KMS-11 (cell line): ENCODE results near the gene KCNH3.

Source experiments
- H2AFZ ChIP-seq: fragments of 200-600 bp; sonication (generic); 2 replicates; pipeline ENCODE4 v1.6.1; 2016; ENCODE audit warnings: antibody characterized with exemption, mixed run types, low read depth
- H3K27ac ChIP-seq: fragments of 200-600 bp; sonication (generic); 2 replicates; pipeline ENCODE4 v1.6.1; 2016; ENCODE audit warnings: mild to moderate bottlenecking, mixed run types
- H3K27me3 ChIP-seq: fragments of 200-600 bp; sonication (generic); 2 replicates; pipeline ENCODE4 v1.6.1; 2017; ENCODE audit warnings: mild to moderate bottlenecking, low read depth, mixed run types, moderate library complexity; ENCODE audit not compliant: insufficient read depth
- H3K36me3 ChIP-seq: fragments of 200-600 bp; sonication (generic); 2 replicates; pipeline ENCODE4 v1.6.1; 2017; ENCODE audit warnings: mild to moderate bottlenecking, mixed run types; ENCODE audit not compliant: insufficient read depth
- H3K4me1 ChIP-seq: fragments of 200-600 bp; sonication (generic); 2 replicates; pipeline ENCODE4 v1.6.1; 2016; ENCODE audit warnings: mild to moderate bottlenecking, low read depth, mixed run types; ENCODE audit not compliant: poor library complexity, severe bottlenecking
- H3K4me2 ChIP-seq: fragments of 200-600 bp; sonication (generic); 2 replicates; pipeline ENCODE4 v1.7.0; 2016; ENCODE audit warnings: mild to moderate bottlenecking, mixed run types
- H3K4me3 ChIP-seq: fragments of 200-600 bp; sonication (generic); IDR thresholded peaks from 2 replicates; pipeline ENCODE4 v1.6.1; 2017; ENCODE audit warnings: low read depth, low read length, mixed read lengths; ENCODE audit not compliant: insufficient read depth
- H3K79me2 ChIP-seq: fragments of 200-600 bp; sonication (generic); 2 replicates; pipeline ENCODE4 v1.6.1; 2016; ENCODE audit warnings: low read depth, mixed run types; ENCODE audit not compliant: insufficient read depth
- H3K9ac ChIP-seq: fragments of 200-600 bp; sonication (generic); 2 replicates; pipeline ENCODE4 v1.6.1; 2016; ENCODE audit warnings: mild to moderate bottlenecking, mixed run types
- H4K20me1 ChIP-seq: fragments of 200-600 bp; sonication (generic); 2 replicates; pipeline ENCODE4 v1.6.1; 2016; ENCODE audit warnings: mild to moderate bottlenecking, mixed run types; ENCODE audit not compliant: insufficient read depth
- CTCF ChIP-seq: fragments of 200-600 bp; sonication (generic); conservative IDR thresholded peaks from 2 replicates; pipeline ENCODE4 v1.6.1; 2017; ENCODE audit warnings: low read depth, mild to moderate bottlenecking, antibody characterized with exemption, low read length, moderate library complexity, mixed read lengths

KCNH3 gene

GRCh38 chr12:49493900-49494299 lies 44.9 kb upstream of the KCNH3 start:
- Histone ChIP-seq H3K27ac (no peak overlapping the region), H2AFZ (no peak overlapping the region), H3K27me3 (no peaks in the 10 kb centered on the region), H3K36me3 (no peaks in the 10 kb centered on the region; the same call in 1 of the 2 replicates), H3K4me2 (no peak overlapping the region), H3K9ac (no peak overlapping the region), H3K4me1 (peaks cover 76% of the 10 kb centered on the region), H4K20me1 (no peaks in the 10 kb centered on the region), H3K79me2 (peaks cover 3% of the 10 kb centered on the region; the same call in 1 of the 2 replicates), H3K4me3 (no peak overlapping the region)
- TF ChIP-seq CTCF: no peak

DNA sequence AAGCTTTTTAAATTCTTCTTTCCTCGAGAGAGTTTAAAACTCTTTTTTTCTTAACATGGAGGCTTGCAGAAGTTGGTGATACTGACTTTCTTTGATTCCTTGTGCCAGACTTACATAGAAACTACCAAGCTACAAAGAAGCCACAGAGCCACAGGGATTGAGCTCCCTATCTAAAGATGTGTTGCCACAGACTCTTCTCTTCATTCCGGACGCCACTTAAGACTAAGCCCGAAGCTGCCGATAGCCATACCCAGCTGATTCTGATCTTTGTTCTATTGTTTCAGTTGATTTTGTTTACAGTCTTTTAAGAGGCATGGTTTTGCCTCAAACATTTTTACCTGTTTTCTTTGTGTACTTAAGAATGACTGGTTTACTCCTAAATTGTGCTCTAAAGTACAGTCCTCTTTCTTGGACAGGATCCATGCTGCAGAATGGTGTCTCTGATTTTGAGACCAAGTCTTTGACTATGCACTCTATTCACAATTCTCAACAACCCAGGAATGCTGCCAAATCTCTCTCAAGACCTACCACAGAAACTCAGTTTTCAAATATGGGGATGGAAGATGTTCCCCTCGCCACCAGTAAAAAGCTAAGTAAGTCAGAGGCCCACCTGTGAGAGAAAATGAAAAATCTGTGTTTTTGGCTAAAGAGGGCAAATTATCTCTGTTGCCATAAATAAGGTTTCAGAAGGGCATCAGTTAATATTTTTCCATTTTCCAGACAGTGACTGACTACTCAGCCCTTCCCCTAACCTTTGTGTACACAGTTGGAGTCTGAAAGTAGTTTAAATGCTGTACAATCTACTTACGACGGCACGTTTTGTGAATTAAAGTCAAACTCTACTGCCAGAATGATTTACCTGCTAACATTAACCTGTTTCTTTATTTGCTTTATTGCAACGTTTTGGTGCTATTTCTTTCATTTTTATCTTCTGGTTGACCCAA lies 42.1 kb upstream of the KCNH3 start:
- Histone ChIP-seq H3K36me3 (no peaks in the 10 kb centered on the region; the same call in 1 of the 2 replicates), H3K27me3 (no peaks in the 10 kb centered on the region), H3K4me3 (no peak overlapping the region), H3K4me1 (peaks cover 73% of the 10 kb centered on the region), H2AFZ (no peak overlapping the region), H3K4me2 (peak overlapping the region; percentile 74), H4K20me1 (no peaks in the 10 kb centered on the region), H3K79me2 (no peaks in the 10 kb centered on the region; the same call in 1 of the 2 replicates), H3K27ac (peak overlapping the region; percentile 64), H3K9ac (peak overlapping the region; percentile 10; the same call in 1 of the 2 replicates)
- TF ChIP-seq CTCF: no peak

GRCh38 chr12:49501895-49502294 lies 36.9 kb upstream of the KCNH3 start:
- no peak overlapping the region for H3K4me2 ChIP-seq
- no peak for TF ChIP-seq CTCF
- no peak overlapping the region for H3K9ac ChIP-seq
- no peak overlapping the region for H2AFZ ChIP-seq
- H3K4me3 ChIP-seq: no peak overlapping the region
- H3K27ac ChIP-seq: no peak overlapping the region
- H3K36me3 ChIP-seq: no peaks in the 10 kb centered on the region
- peaks cover 46% of the 10 kb centered on the region for H3K4me1 ChIP-seq
- no peaks in the 10 kb centered on the region for H3K27me3 ChIP-seq
- no peaks in the 10 kb centered on the region for H4K20me1 ChIP-seq
- H3K79me2 ChIP-seq: no peaks in the 10 kb centered on the region

DNA sequence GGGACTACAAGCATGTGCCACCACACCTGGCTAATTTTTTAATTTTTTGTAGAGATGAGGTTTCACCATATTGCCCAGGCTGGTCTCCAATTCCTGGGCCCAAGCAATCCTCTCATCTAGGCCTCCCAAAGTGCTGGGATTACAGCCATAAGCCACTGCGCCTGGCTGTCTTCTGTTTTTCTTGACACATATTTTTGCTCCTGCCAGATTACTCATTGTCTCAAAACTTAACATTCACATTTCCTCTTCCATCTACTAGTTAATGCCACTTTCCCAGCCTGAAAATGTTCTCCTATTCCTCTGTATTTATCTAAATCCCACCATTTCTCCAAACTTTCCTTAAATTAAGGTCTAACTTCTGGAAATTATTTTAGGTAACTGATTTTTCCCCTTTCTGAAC lies 36.2 kb upstream of the KCNH3 start:
- Histone ChIP-seq H3K4me2 (no peak overlapping the region), H3K27me3 (no peaks in the 10 kb centered on the region), H3K4me3 (no peak overlapping the region), H2AFZ (no peak overlapping the region), H4K20me1 (no peaks in the 10 kb centered on the region), H3K36me3 (no peaks in the 10 kb centered on the region), H3K79me2 (no peaks in the 10 kb centered on the region), H3K4me1 (peaks cover 46% of the 10 kb centered on the region), H3K9ac (no peak overlapping the region), H3K27ac (no peak overlapping the region)
- no peak for TF ChIP-seq CTCF
